Measurements from ENCODE around the gene KPNB1. TPM values are rescaled to one million over a fixed set of nuclear protein-coding genes. Genes with fewer than 3 reads are reported as not detected.
"Not testable (repeated sequence)": the region's sequence is repeated elsewhere in the genome, so short reads cannot be mapped to it uniquely, and the experiment has no call there.

Gene KPNB1
- total RNA-seq, 2 donors from 2014 or later: 560 to 601 TPM

DNA sequence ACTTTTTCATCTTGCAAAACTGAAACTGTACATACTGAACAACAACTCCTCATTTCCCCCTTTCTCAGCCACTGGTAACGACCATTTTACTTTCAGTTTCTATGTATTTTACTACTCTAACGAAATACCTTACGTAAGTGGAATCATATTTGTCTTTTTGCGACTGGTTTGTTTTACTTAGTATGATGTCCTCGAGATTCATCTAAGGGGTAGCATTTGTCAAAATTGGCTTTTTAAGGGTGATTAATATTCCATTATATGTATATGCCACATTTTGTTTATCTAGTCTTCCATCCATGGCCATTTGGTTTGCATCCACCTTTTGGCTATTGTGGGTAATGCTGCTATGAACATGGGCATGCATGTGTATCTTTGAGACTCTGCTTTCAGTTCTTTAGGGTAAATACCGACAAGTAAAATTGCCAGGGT, 10.4 kb downstream of the KPNB1 start:
- DNase-seq (ENCODE audit: low spot score in 2 of 2): no peak
- Mint-ChIP-seq H3K36me3 (peaks cover 30 to 44% of the 10 kb centered on the region in 2 donors), H3K9me3 (no peaks in the 10 kb centered on the region), H3K27ac (peak overlapping the region; percentile 82 to 93)
- peak; percentile 76 to 79 for ATAC-seq

DNA sequence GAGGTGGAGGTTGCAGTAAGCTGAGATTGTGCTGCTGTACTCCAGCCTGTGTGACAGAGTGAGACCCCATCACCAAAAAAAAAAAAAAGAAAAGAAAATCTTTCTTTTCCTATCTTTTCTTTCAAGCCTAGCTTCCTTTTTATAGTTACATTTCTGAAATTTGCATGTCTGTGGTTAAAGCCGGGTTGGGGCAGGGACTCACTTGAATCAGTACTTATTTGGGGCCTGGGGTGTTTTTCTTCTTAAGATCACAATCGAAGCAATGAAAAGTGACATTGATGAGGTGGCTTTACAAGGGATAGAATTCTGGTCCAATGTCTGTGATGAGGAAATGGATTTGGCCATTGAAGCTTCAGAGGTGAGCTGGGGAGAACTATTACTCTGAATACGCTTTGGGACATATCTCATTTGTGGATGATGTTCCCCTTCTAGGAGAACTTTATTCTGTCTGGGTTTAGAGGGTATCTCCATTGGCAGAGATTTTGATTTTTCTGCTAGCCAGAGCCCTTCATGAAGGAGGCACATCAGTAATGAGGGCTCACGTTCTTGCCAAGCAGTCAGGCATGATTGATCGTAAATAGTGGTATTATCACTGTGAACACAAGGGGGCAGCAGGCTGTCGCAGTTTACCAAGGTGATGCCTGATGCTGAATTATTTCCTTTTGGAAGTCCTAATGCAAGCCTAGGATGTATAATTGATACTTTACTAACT, 14.3 kb downstream of the KPNB1 start:
- peak overlapping the region; percentile 65 to 76 for H3K27ac Mint-ChIP-seq
- peak in 1 of 2 donors; percentile 70 for DNase-seq (ENCODE audit: low spot score in 2 of 2)
- H3K36me3 Mint-ChIP-seq: peaks cover 22 to 23% of the 10 kb centered on the region in 2 donors
- H3K9me3 Mint-ChIP-seq: no peaks in the 10 kb centered on the region
- ATAC-seq: peak; percentile 60 to 70

DNA sequence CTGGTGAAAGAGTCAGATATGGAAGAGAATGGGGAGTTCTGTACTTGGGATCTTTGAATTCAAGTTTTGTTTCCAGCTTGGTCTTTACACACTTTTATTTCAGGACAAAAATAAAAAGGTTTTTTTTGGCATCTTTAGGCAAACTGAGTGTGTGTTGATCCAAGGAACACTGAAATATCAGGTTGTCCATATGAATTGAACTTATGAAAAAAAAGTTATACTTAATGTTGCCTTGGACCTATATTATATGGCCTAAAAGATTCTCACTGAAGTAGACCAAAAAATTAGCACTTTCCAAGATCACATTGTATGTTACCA, 14.9 kb downstream of the KPNB1 start:
- no peaks in the 10 kb centered on the region for H3K9me3 Mint-ChIP-seq
- DNase-seq (ENCODE audit: low spot score in 2 of 2): no peak
- H3K36me3 Mint-ChIP-seq: peaks cover 24 to 25% of the 10 kb centered on the region in 2 donors
- peak overlapping the region in 1 of 2 donors; percentile 76 for H3K27ac Mint-ChIP-seq
- no peak for ATAC-seq

DNA sequence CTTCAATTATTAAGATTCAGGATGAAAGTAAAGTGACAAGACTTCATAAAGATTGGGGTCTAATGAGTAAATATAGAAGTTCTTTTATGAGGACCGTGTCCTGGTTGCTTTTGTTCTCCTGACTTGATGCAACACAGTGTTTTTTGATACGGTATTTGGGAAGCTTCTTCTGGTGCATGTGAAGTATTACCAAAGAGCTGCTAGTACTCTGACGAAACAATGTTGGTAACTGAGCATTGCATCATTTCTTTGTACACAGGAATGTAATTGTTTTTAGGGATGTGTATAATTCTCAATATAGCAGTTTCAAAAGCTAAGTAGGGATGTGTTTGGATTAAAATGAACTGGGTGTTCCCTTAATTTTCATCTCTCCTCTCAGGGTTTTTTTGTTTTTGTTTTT, 15.9 kb downstream of the KPNB1 start:
- ATAC-seq: no peak
- no peak for DNase-seq (ENCODE audit: low spot score in 2 of 2)
- Mint-ChIP-seq H3K9me3 (no peaks in the 10 kb centered on the region), H3K36me3 (peaks cover 27 to 36% of the 10 kb centered on the region in 2 donors), H3K27ac (peak overlapping the region in 1 of 2 donors; percentile 70)

DNA sequence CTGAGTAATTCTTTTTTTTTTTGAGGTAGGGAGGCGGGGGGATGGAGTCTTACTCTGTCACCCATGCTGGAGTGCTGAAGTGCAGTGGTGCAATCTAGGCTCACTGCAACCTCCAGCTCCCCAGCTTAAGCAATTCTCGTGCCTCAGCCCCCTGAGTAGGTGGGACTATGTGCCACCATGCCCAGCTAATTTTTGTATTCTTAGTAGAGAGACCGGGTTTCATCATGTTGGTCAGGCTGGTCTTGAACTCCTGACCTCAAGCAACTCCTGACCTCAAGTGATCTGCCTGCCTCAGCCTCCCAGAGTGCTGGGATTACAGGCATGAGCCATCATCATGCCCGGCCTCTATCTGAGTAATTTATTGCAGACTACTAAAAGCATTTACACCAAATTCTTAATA, 19.4 kb downstream of the KPNB1 start:
- no peak for ATAC-seq
- Mint-ChIP-seq H3K36me3 (peaks cover 30 to 47% of the 10 kb centered on the region in 2 donors), H3K27ac (peak overlapping the region in 1 of 2 donors; percentile 92), H3K9me3 (no peaks in the 10 kb centered on the region)
- no peak for DNase-seq (ENCODE audit: low spot score in 2 of 2)

DNA sequence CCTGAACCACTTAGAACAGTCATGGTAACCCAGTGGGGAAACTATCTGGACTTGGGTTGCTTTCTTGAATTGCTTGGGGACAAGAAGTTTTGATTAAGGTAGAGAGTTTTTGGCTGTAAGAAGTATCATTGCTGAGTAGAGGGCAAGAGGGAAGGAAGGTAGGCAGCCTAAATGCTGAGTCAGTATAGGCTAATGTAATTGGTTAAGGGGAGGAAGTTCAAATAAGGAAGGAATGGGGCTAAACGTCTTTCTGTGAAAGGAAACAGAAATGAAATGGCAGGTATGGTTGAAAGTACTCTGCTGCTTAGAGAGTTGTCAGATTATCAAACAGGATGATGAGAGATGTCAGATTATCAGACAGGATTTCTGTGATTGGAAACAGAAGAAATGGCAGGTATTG, 20.3 kb downstream of the KPNB1 start:
- peak in 1 of 2 donors; percentile 52 for ATAC-seq
- Mint-ChIP-seq H3K9me3 (no peaks in the 10 kb centered on the region), H3K36me3 (peaks cover 33 to 51% of the 10 kb centered on the region in 2 donors), H3K27ac (peak overlapping the region; percentile 44 to 92)
- DNase-seq (ENCODE audit: low spot score in 2 of 2): no peak

DNA sequence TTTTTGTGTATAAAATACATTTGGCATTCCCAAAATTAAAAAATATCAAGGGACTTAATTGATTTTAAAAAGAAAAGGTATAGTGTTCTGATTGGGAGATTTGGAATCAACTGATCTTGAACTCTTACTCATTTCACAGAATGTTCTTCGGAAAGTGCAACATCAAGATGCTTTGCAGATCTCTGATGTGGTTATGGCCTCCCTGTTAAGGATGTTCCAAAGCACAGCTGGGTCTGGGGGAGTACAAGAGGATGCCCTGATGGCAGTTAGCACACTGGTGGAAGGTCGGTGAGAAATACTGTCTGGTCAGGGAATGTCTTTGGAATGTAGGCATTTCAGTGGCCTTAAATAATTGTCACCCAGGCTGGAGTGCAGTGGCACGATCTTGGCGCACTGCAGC, 24.8 kb downstream of the KPNB1 start:
- peak in 1 of 2 donors; percentile 55 for ATAC-seq
- no peak for DNase-seq (ENCODE audit: low spot score in 2 of 2)
- no peaks in the 10 kb centered on the region for H3K9me3 Mint-ChIP-seq
- peak overlapping the region in 1 of 2 donors; percentile 39 for H3K27ac Mint-ChIP-seq
- H3K36me3 Mint-ChIP-seq: peaks cover 47 to 58% of the 10 kb centered on the region in 2 donors

DNA sequence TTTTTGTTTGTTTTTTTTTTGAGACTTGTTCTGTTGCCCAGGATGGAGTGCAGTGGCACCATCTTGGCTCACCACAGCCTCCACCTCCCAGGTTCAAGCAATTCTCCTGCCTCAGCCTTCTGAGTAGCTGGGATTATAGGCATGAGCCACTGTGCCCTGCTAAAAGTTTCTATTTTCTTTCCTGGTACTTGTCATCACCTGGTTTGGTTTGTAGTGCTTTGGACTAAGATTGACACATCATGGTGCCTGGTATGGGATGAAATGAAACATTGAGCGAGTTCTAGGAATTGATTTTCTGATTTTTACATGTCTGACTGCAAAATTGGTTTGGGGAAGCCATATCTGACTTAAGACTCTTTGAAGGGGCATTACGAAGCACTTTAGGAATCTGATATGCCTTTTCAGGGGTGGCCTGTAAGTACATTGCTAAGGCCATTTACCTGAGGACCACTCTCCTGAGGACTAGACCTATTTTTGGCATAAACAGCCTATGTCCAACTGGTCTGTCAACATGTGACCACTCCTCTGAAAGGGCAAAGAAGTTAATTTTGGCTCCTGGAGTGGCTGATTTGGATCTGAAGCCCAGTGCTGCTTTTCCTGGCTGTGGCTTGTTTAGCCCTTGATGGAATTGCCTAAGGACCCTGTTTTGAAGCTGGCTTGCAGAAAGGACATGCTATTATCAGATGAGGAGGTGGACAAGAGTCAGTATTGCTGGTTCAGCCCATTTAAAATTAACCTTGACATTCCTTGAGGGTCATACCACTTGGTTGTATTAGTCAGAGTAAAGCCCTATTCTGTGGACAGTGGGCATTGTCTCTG, 25.9 kb downstream of the KPNB1 start:
- peaks cover 47 to 56% of the 10 kb centered on the region in 2 donors for H3K36me3 Mint-ChIP-seq
- H3K9me3 Mint-ChIP-seq: no peaks in the 10 kb centered on the region
- peak overlapping the region in 1 of 2 donors; percentile 89 for H3K27ac Mint-ChIP-seq
- peak in 1 of 2 donors; percentile 23 for ATAC-seq
- no peak for DNase-seq (ENCODE audit: low spot score in 2 of 2)

DNA sequence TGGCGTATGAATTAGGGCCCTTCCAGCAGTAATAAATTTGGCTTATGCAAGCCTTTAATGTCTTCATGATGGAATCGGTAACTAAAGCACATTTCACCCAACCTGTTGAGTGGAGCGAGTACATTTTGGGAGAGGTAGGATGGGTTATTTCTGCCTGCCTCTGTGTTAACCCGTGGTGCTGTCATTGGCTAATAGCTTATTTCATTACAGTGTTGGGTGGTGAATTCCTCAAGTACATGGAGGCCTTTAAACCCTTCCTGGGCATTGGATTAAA, 26.4 kb downstream of the KPNB1 start:
- DNase-seq (ENCODE audit: low spot score in 2 of 2): no peak
- Mint-ChIP-seq H3K36me3 (peaks cover 47 to 51% of the 10 kb centered on the region in 2 donors), H3K27ac (no peak overlapping the region), H3K9me3 (no peaks in the 10 kb centered on the region)
- no peak for ATAC-seq

DNA sequence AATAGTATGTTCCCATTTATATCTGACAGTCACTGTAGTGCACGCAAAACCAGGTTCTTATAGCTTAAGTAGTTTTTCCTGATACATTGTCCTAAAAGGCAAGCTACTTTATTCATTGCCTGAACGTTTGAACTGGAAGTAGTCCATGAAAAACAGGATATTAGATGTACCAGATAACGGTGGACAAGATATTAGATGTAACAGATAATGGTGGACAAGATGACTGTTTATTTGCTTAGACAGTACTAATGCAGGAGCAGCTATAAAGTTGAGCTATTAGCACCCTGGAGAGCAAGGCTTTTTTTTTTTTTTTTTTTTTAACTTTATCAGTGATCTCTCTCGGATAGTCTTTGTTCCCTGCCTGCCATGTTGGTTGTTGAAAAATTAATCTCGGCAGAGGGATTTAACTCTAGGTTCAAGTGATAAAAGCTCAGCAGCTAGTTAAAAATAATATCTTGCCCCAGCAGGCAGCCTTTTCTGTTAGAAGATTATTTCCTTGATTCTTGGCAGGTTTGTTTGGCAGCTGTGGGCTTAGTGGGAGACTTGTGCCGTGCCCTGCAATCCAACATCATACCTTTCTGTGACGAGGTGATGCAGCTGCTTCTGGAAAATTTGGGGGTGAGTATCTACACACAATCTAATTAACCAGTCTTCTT, 26.9 kb downstream of the KPNB1 start:
- Mint-ChIP-seq H3K36me3 (peaks cover 47 to 50% of the 10 kb centered on the region in 2 donors), H3K27ac (no peak overlapping the region), H3K9me3 (no peaks in the 10 kb centered on the region)
- DNase-seq (ENCODE audit: low spot score in 2 of 2) (no peak), ATAC-seq (no peak)

DNA sequence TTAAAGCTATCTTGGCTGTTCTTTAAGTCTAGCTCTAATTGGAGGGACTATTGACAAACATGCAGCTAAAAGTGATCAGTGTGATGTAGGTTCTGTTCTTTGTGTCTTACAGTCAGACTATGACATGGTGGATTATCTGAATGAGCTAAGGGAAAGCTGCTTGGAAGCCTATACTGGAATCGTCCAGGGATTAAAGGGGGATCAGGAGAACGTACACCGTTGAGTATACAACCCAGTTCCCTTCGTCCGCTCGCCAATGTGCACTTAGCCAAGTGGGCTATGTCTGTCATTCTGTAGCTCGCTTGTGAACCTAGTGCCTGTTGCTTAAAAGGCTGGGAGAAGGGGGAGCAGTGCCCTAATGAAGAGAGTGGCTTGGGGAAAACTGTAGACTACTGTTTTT, 28.5 kb downstream of the KPNB1 start:
- Mint-ChIP-seq H3K36me3 (peaks cover 54 to 62% of the 10 kb centered on the region in 2 donors), H3K27ac (peak overlapping the region in 1 of 2 donors; percentile 17), H3K9me3 (no peaks in the 10 kb centered on the region)
- ATAC-seq (no peak), DNase-seq (ENCODE audit: low spot score in 2 of 2) (no peak)

DNA sequence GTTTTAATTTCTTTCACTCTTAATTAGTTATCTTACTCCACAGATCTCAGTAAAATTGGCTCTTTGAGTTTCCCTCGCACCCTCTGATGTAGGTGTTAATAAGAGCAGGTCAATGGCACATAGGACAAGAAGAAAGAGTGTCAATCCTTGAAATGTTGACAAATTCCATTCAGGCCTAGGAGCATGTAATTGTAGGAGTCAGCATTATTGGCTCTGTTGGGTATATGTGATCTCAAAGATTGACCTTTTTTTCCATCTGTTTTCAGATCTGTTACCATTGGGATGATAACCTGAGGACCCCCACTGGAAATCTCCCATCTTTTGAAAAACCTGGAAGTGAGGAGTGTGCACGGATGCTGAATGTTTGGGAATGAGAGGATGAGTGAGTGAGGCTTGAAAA, 32.4 kb downstream of the KPNB1 start:
- DNase-seq (ENCODE audit: low spot score in 2 of 2): no peak
- no peak for ATAC-seq
- Mint-ChIP-seq H3K36me3 (peaks cover 27 to 44% of the 10 kb centered on the region in 2 donors), H3K9me3 (no peaks in the 10 kb centered on the region), H3K27ac (peak overlapping the region; percentile 7 to 91)

DNA sequence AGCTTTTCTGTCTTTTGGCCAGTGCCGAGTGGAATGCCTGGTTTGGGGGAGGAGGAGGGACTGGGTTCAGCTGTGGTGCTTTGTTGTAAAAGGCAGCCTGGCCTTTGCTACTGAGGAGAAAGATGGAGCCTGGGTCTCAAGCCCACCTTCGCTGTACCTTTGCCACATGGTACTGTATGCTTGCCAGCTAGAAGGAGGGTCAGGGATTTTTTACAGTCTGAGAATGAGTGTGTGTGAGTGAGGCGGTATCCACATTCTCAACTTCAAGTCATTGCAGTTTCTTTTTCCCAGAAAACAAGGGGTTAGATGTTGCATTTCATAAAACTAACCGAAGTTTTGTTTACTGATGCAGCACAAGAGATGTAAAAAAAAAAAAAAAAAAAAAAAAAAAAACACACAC, 33.0 kb downstream of the KPNB1 start:
- Mint-ChIP-seq H3K36me3 (peaks cover 27 to 44% of the 10 kb centered on the region in 2 donors), H3K27ac (peak overlapping the region; percentile 3 to 7)
- DNase-seq (ENCODE audit: low spot score in 2 of 2); H3K9me3 Mint-ChIP-seq: not testable (repeated sequence)
- ATAC-seq: peak in 1 of 2 donors; percentile 60

DNA sequence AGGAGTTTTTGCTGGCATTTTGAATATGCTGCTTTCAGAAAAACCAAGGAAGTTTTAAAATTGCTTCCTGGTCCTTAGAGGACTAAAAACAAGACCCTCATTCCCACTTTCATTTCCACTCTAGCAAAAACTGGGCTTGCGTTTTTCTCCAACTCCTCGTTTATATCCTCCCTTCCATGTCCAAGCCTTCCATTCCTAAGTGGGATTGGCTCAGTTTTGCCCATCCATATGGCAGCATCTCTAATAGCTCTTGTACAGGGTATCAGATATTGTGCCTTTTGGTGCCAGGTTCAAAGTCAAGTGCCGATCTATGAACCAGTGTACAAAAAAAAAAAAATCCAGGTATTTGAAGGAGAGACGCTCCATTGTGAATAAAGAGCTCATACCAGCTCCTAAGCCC, 34.3 kb downstream of the KPNB1 start:
- Mint-ChIP-seq H3K36me3 (peaks cover 21 to 44% of the 10 kb centered on the region in 2 donors), H3K27ac (no peak overlapping the region), H3K9me3 (no peaks in the 10 kb centered on the region)
- no peak for ATAC-seq
- no peak for DNase-seq (ENCODE audit: low spot score in 2 of 2)

DNA sequence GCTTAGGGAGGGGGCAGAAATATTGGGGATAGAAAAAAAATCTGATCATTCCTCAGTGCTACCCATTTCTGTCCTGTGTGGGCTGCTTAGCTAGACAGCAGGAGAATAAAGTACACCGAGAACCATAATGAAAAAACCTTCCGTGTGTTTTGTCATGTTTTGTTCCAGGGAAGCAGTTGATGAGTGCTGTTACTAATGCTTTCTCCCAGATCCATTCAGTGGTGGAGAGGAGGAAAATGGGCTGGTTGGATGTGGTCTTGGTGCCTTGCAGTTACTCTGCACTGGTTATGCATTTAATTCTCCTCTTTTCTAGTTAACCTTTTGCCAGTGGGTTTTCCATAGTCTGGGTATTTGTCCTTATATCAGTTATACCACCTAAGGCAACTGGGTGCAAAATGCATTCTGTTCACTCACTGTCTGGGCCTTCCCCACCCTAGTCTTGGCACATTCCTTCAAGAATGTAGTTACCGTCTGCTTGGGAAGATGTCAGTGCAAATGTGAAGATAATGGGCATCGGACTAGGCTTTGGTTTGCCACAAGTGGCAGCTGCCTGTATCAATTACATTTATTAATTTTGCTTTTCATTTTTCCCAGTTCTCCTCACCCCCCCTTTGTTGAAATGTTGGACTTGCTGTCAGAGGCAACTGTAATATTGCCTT, 34.9 kb downstream of the KPNB1 start:
- H3K9me3 Mint-ChIP-seq: no peaks in the 10 kb centered on the region

DNA sequence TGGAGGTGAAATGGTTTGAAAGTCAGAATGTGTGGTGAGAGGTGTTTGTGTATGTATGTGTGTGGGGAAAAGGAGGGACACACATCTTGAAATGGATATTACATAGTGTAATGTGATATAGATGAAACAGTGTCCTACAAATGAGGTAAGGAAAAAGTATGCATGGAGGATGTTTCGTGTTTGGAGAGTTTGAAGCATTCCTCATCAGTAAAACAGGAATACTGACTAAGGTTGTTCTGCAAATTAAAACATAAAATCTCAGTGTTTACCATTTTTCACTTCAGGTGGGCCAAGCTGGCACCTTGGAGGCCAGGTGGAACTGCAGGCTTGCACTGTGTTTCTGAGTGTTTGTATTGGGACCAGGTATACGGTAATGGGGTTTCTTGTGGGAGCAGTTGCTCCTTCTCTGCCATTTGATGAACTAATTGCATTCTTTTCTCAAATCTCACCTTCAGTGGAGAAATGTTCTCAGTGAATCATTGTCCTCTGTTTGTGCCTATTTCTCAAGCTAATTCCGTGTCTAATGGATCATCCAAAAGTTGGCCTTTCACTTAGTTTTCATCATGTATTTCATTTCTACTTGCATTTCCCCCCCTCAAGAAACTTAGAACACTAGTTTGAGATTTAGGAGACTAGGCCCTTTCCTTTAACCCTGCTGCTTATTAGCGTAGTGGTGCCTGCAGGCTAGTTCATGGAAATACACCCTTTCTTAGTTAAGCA, 36.0 kb downstream of the KPNB1 start:
- H3K36me3 Mint-ChIP-seq: peaks cover 13 to 34% of the 10 kb centered on the region in 2 donors
- ATAC-seq (no peak), DNase-seq (ENCODE audit: low spot score in 2 of 2) (no peak)
- no peaks in the 10 kb centered on the region for H3K9me3 Mint-ChIP-seq
- H3K27ac Mint-ChIP-seq: no peak overlapping the region

More for the DNA sequence above, 34.9 kb downstream of the KPNB1 start:
- Mint-ChIP-seq H3K36me3 (peaks cover 21 to 44% of the 10 kb centered on the region in 2 donors), H3K27ac (peak overlapping the region in 1 of 2 donors; percentile 33)
- ATAC-seq (no peak), DNase-seq (ENCODE audit: low spot score in 2 of 2) (no peak)

Measured in activated naive CD4-positive, alpha-beta T cell treated with anti-CD3 and anti-CD28 coated beads, Interleukin-2, amount 50 U/mL, for 72 hours (primary cell).